ENCODE measurements around the gene CCDC70.

GRCh38 chr13:51892657-51893056, 30.9 kb downstream of the CCDC70 start:
- TF ChIP-seq GATA3 (IDR thresholded peaks at IDR 0.05; ENCODE audit: low read depth, low read length) (no peak), GATA2 (IDR thresholded peaks at IDR 0.05; ENCODE audit: low read depth, low read length) (no peak)

Data from SH-SY5Y (cell line).